ENCODE measurements around the gene PLXNA4.

The PLXNA4 gene

DNA sequence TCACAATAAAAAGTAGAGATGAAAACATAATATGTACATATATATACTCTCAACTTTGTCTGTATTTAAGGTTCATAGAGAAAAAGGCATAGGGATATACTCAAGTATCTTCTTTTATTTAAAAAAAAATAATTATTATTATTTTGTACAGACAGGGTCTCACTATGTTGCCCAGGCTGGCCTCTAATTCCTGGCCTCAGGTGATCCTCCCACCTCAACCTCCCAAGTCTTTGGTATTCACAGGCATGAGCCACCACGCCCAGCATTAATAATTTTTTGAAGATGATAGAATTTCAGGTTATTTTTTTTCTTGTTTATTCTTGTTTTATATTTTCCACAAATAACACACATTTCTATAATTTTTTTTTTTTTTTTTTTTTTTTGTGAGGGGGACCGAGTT is 113.8 kb downstream of the PLXNA4 start:
- Mint-ChIP-seq H3K4me3 (no peak overlapping the region), H3K4me1 (ENCODE audit: low read depth) (peaks cover 26% of the 10 kb centered on the region), H3K9me3 (no peaks in the 10 kb centered on the region), H3K27ac (no peak overlapping the region), H3K36me3 (ENCODE audit: low read depth) (no peaks in the 10 kb centered on the region), H3K27me3 (no peaks in the 10 kb centered on the region)
- DNase-seq, result no peak

DNA sequence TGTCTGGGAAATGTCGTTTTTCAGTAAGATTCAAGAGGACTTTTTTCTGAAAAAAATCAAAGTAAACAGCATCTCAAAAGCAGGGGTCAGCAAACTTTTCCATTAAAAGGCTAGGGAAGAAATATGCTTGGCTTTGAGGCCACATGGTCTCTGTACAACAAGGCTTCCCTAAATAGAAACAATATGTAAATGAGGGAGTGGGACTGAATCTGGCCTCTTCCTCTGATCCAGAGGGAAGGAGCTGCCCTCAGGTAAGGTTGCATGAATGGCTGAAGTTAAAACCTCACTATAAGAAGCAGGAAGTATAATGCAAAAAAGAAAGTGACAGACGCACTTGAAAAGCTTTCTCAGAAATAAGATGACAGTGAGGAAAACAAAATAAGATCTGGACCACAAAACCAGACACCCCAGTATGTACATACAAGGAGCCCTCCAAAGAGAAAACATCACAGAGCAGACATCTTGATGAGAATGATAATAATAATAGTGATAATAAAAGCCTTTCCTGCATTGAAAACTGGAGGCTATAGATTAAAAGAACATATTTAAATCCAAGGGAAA is 115.2 kb downstream of the PLXNA4 start:
- Mint-ChIP-seq H3K36me3 (ENCODE audit: low read depth) (no peaks in the 10 kb centered on the region), H3K27ac (peak overlapping the region; percentile 57), H3K4me3 (no peak overlapping the region), H3K9me3 (no peaks in the 10 kb centered on the region), H3K27me3 (no peaks in the 10 kb centered on the region), H3K4me1 (ENCODE audit: low read depth) (peaks cover 25% of the 10 kb centered on the region)
- no peak for DNase-seq

DNA sequence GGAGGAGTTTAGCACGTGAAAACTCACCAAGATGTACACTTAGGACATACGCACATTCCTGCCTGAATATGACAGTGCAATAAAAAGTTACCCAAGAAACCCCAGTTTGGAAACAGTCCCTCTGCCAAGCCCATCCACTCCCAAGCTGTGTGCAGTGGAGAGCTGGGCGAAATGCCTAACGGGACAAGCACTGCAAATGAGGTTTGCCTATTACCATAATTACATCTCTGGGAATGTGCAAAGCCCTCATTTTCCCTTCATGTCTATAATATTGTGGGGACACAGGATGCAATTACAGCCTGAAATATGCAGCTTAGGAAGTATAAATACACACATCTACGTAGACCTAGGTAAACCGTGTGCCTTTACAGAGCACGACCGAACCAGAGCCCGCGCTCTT is 117.5 kb downstream of the PLXNA4 start:
- no peaks in the 10 kb centered on the region for H3K9me3 Mint-ChIP-seq
- H3K27me3 Mint-ChIP-seq, result no peaks in the 10 kb centered on the region
- no peaks in the 10 kb centered on the region for H3K36me3 Mint-ChIP-seq (ENCODE audit: low read depth)
- H3K27ac Mint-ChIP-seq, result no peak overlapping the region
- H3K4me1 Mint-ChIP-seq (ENCODE audit: low read depth), result peaks cover 45% of the 10 kb centered on the region
- H3K4me3 Mint-ChIP-seq, result no peak overlapping the region
- DNase-seq, result no peak

DNA sequence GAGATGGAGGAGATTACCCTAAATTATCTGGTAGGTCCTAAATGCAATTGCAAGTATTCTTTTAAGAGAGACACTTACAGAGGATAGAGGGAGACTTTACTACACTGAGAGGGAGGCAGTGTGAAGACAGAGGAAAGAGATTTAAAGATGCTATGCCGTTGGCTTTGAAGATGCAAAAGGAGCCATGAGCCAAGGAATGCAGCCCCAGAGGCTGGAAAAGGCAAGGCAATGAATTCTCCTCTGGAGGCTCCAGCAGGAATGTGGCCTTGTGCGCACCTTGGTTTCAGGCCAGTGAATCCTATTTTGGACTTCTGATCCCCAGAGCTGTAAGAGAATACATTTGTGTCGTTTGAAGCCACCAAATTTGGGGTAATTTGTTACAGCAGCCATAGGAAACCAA is 118.6 kb downstream of the PLXNA4 start:
- Mint-ChIP-seq H3K27ac (no peak overlapping the region), H3K4me3 (no peak overlapping the region), H3K9me3 (no peaks in the 10 kb centered on the region), H3K4me1 (ENCODE audit: low read depth) (peaks cover 49% of the 10 kb centered on the region), H3K27me3 (no peaks in the 10 kb centered on the region), H3K36me3 (ENCODE audit: low read depth) (no peaks in the 10 kb centered on the region)
- DNase-seq, result no peak

DNA sequence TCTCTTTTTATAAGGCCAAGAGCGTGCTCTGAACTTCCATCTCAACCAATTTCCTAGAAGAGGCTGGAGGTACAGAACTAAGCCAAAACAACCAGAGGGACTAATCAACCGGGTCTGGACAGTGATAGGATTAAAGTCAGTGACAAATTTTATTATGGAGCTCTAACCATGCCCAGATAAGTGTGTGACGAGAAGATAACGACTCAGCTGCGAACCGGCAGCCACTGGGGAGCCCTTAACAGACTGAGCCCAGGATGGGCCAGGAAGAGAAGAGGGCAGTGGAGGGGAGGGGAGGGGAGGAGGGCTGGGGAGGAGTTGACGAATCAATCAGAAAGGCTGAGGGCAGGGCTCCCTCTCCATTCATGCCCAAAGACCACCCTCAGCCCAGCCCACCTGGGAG is 119.9 kb downstream of the PLXNA4 start:
- H3K4me3 Mint-ChIP-seq, result no peak overlapping the region
- H3K27ac Mint-ChIP-seq, result no peak overlapping the region
- H3K4me1 Mint-ChIP-seq (ENCODE audit: low read depth), result peaks cover 48% of the 10 kb centered on the region
- no peaks in the 10 kb centered on the region for H3K9me3 Mint-ChIP-seq
- H3K27me3 Mint-ChIP-seq, result no peaks in the 10 kb centered on the region
- no peak for DNase-seq
- no peaks in the 10 kb centered on the region for H3K36me3 Mint-ChIP-seq (ENCODE audit: low read depth)

DNA sequence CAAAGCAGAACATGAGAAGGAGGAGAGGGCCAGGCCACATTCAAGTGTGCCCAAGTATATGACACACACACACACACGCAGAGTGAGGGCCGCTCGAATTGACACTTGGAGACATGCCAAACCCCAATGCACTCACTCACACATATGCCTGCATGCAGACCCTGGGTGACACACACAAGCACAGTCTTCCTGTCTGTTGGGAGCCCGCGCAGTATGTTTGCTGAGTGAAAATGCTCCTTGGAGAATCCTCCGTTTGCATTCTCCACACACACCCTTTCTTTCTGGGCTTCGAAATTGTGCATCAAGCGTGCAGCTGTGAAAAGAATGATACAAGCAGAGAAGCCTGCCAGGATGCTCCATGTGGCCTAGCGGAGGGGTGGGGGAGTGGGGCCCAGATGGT is 120.9 kb downstream of the PLXNA4 start:
- Mint-ChIP-seq H3K9me3 (no peaks in the 10 kb centered on the region), H3K4me1 (ENCODE audit: low read depth) (peaks cover 48% of the 10 kb centered on the region), H3K27ac (no peak overlapping the region), H3K36me3 (ENCODE audit: low read depth) (no peaks in the 10 kb centered on the region), H3K27me3 (no peaks in the 10 kb centered on the region), H3K4me3 (no peak overlapping the region)
- no peak for DNase-seq

DNA sequence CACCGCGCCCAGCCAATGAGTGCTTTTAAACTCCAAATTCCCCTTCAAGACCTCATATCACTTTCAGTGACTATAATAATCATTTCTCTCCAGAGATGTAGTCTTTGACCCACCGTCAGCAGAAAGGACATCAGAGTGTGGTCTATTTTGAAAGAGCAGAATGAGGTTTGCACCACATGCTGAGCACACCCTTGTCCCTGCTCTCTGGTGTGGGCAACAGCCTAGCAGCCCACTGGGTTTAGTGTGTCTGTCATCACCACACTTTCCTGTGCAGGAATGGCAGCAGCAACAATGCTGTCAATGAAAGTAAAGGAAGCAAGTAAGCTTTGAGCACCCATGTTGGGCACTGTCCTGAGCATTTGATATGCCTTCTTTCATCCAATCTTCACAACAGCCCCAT is 122.4 kb downstream of the PLXNA4 start:
- no peaks in the 10 kb centered on the region for H3K36me3 Mint-ChIP-seq (ENCODE audit: low read depth)
- no peak for DNase-seq
- no peaks in the 10 kb centered on the region for H3K27me3 Mint-ChIP-seq
- H3K9me3 Mint-ChIP-seq, result no peaks in the 10 kb centered on the region
- H3K4me3 Mint-ChIP-seq, result no peak overlapping the region
- H3K27ac Mint-ChIP-seq, result no peak overlapping the region
- peaks cover 58% of the 10 kb centered on the region for H3K4me1 Mint-ChIP-seq (ENCODE audit: low read depth)

DNA sequence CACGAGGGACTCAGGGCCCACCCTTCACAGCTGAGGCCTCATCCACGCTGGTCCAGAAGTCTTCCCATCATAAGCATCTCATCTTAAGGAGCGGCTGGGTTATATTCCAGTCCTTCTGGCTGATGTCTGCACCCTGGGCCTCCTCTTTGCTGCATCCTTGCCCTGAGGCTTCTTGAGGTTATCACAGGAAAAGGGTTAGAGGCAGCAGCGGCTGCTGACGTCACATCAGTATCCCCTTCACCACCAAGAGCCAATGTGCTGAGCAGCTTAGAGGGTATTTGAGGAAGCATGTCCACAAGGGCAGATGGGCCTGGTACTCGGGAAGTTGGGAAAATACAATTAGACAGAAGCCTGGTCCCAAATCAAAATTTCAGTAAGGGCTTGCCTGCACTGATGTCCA is 125.1 kb downstream of the PLXNA4 start:
- no peak for DNase-seq
- peaks cover 69% of the 10 kb centered on the region for H3K4me1 Mint-ChIP-seq (ENCODE audit: low read depth)
- H3K36me3 Mint-ChIP-seq (ENCODE audit: low read depth), result no peaks in the 10 kb centered on the region
- H3K27me3 Mint-ChIP-seq, result no peaks in the 10 kb centered on the region
- H3K9me3 Mint-ChIP-seq, result no peaks in the 10 kb centered on the region
- H3K27ac Mint-ChIP-seq, result peak overlapping the region; percentile 86
- H3K4me3 Mint-ChIP-seq, result no peak overlapping the region

DNA sequence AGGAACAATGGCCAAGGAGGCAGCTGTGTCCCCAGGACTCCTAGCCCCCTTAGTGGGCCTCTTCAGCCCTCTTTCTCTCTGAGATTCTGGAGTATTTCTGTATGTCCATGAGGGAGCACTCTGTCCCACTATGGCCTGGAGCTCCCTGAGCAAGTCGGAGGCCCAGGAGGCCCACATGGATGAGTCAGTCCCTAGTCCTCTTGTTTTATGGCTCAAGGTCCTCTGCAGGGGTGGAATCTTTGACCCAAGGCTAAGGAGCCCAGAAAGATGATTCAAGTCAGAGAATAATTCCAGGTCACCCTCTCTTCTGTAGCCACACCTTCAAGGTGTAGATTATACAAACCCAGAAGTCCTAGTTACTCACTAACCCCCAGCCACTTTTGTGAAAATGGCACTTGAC is 125.6 kb downstream of the PLXNA4 start:
- DNase-seq, result no peak
- no peaks in the 10 kb centered on the region for H3K9me3 Mint-ChIP-seq
- no peaks in the 10 kb centered on the region for H3K27me3 Mint-ChIP-seq
- H3K4me1 Mint-ChIP-seq (ENCODE audit: low read depth), result peaks cover 70% of the 10 kb centered on the region
- H3K27ac Mint-ChIP-seq, result peak overlapping the region; percentile 86
- H3K4me3 Mint-ChIP-seq, result no peak overlapping the region
- H3K36me3 Mint-ChIP-seq (ENCODE audit: low read depth), result no peaks in the 10 kb centered on the region

DNA sequence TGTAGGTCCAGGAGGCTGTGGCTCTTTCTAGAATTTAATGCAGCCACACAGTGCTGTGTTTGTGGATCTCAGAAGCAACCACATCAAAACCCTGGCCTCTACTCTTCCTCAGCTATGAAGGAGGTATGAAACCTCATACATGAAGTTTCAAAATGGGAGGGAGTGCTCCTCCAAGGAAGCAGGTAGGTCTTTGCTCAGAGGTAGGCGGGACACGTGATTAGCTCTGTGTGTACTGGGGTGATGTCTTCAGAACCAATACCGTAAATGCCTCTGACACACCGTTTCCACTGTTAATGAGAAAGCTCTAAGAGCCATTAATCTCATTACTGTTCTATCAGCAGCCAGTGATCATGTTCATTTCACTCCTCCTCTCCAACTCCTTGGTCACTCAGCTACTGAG is 126.1 kb downstream of the PLXNA4 start:
- Mint-ChIP-seq H3K27ac (peak overlapping the region; percentile 86), H3K36me3 (ENCODE audit: low read depth) (no peaks in the 10 kb centered on the region), H3K27me3 (no peaks in the 10 kb centered on the region), H3K9me3 (no peaks in the 10 kb centered on the region), H3K4me3 (no peak overlapping the region), H3K4me1 (ENCODE audit: low read depth) (peaks cover 66% of the 10 kb centered on the region)
- DNase-seq, result no peak

DNA sequence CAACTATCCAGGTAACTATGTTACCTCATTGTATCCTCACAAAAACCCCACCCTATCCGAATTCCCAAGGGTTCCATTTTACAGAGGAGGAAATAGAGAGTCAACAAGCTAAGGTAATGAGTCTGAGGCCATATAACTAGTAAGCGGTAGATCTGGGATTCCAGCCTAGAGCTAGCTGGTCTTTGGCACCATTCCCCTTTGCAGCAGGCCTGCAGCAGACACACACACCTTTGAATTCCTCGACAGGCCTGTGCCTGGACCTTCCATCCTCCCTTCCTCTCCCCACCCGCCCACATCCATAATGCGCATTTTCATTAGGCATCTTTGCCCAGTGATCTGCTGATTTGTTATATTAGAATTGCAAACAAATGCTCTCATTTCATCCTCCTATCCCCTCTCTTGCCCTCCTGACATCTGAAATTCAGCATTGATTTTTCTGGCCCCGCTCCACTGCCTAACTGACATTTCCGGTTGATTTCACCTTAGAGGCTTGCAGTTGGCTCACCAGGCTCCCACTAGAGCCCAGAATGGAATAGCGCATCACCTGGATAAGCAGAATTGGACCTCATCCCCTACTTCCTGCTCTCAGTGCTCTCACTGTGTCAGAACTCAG is 129.5 kb downstream of the PLXNA4 start:
- H3K4me3 Mint-ChIP-seq, result no peak overlapping the region
- H3K27me3 Mint-ChIP-seq, result no peaks in the 10 kb centered on the region
- peaks cover 48% of the 10 kb centered on the region for H3K4me1 Mint-ChIP-seq (ENCODE audit: low read depth)
- H3K27ac Mint-ChIP-seq, result no peak overlapping the region
- no peak for DNase-seq
- no peaks in the 10 kb centered on the region for H3K9me3 Mint-ChIP-seq
- no peaks in the 10 kb centered on the region for H3K36me3 Mint-ChIP-seq (ENCODE audit: low read depth)

DNA sequence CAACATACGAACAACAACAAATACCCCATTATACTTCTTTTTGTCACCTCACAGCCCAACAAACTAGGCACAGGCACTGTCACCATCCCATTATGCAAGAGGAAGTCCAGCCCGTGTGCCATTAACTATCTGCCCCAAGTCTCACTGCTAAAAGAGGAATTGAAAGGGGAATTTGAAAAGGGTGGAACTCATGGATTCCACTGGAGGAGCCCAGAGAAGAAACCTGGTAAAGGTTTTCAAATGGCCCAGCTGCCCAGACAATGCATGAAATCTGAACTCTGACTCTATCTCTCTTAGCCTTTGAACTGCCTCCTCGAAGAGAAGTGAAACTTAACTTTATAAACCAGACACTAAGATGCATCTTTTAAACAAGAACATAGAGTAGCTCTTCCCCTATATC is 130.0 kb downstream of the PLXNA4 start:
- Mint-ChIP-seq H3K36me3 (ENCODE audit: low read depth) (no peaks in the 10 kb centered on the region), H3K4me1 (ENCODE audit: low read depth) (peaks cover 43% of the 10 kb centered on the region), H3K9me3 (no peaks in the 10 kb centered on the region), H3K4me3 (no peak overlapping the region), H3K27ac (no peak overlapping the region), H3K27me3 (no peaks in the 10 kb centered on the region)
- no peak for DNase-seq

DNA sequence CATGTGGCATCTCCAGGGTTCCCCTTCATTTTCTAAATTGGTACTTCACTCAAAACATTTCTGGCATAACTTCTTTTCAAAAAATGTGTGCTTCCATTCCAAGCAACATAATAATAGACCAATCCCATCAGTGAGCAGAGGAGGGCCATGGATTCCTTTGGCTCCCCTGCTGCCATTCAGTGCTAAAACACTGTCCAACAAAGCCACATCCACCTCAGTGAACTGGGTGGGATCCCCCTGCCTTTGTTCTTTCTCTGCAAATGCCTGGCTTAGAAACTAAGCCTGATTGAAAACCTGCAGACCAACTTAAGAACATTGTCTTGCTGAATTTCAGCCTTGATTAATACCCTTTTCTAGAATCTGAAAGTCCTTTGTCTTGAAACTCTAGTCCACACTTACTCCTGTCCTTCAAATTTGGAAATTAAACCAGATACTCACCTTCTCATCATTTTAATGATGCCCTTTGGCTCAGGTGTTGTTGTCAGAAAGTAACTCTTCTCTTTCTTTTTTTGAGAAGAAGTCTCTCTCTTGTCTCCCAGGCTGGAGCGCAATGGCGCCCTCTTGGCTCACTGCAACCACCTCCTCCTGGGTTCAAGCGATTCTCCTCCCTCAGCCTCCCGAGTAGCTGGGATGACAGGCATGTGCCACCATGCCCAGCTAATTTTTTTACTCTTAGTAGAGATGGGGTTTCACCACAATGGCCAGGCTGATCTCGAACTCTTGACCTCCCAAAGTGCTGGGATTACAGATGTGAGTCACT is 132.3 kb downstream of the PLXNA4 start:
- no peak for DNase-seq
- Mint-ChIP-seq H3K27ac (no peak overlapping the region), H3K27me3 (no peaks in the 10 kb centered on the region), H3K9me3 (no peaks in the 10 kb centered on the region), H3K4me3 (no peak overlapping the region), H3K4me1 (ENCODE audit: low read depth) (peaks cover 32% of the 10 kb centered on the region), H3K36me3 (ENCODE audit: low read depth) (no peaks in the 10 kb centered on the region)

DNA sequence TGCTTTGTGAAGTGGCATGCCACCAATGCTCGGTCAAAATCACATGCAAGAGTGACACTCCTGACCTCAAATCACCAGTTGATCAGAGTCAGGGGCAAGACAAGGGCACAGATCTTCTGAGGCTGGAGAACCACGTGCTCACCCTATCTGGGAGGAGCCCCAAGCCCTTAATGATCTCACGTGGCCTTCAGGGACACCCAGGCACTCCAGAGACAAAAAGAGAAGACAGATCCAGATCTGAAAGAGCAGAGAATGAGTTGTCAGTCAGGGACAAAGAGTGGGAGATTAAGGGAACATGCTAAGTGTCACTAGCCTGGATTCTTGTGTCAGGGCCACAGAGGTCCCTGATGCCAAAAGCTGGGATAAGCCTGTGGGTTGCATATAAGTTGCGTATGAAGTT is 134.3 kb downstream of the PLXNA4 start:
- Mint-ChIP-seq H3K9me3 (no peaks in the 10 kb centered on the region), H3K27me3 (no peaks in the 10 kb centered on the region), H3K4me1 (ENCODE audit: low read depth) (peaks cover 43% of the 10 kb centered on the region), H3K4me3 (no peak overlapping the region), H3K27ac (no peak overlapping the region), H3K36me3 (ENCODE audit: low read depth) (no peaks in the 10 kb centered on the region)
- DNase-seq, result no peak

DNA sequence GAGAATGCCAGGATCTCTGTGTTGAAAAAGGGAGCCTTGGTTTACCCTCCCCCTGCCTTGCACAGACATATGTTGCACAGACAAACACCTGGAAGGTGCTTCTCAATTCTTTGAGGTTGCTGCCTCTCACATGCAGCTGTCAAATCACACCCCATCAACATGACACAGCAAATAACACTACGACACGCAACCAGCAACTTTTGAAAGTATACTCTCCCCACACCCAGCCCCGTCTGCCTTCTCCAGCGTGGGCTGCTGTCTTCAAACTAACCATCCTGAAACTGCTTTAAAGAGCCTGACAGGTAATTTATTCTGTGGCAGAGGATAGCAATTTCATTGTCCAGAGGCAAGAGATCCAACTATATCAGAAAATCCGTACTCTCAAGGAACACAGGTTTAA is 136.1 kb downstream of the PLXNA4 start:
- Mint-ChIP-seq H3K27ac (no peak overlapping the region), H3K36me3 (ENCODE audit: low read depth) (no peaks in the 10 kb centered on the region), H3K4me3 (no peak overlapping the region), H3K27me3 (no peaks in the 10 kb centered on the region), H3K4me1 (ENCODE audit: low read depth) (peaks cover 49% of the 10 kb centered on the region), H3K9me3 (no peaks in the 10 kb centered on the region)
- DNase-seq, result no peak
